Stimulated activated CD8-positive, alpha-beta memory T cell treated with anti-CD3 and anti-CD28 coated beads, Interleukin-7, amount 100 ng/mL, for 24 hours (primary cell): Measurements from ENCODE around the gene KEL.

Experiments used
- DNase-seq: peaks from one replicate; pipeline ENCODE4 v3.0.0-alpha.2; 2020; ENCODE audit warnings: low read depth

The KEL gene

GRCh38 chr7:142896741-142897379 is 65.3 kb downstream of the KEL start:
- no peak for DNase-seq

GRCh38 chr7:142896151-142896550 is 66.0 kb downstream of the KEL start:
- no peak for DNase-seq

- no peak for DNase-seq
These were observed 67.1 kb downstream of the KEL start for GRCh38 chr7:142894985-142895593.

- no peak for DNase-seq
These were observed 67.8 kb downstream of the KEL start for GRCh38 chr7:142894112-142894984.

- DNase-seq = no peak
These were observed 69.2 kb downstream of the KEL start for GRCh38 chr7:142892951-142893350.

- no peak for DNase-seq
These were observed 70.6 kb downstream of the KEL start for GRCh38 chr7:142891490-142892082.
